ENCODE results near the gene SAMM50.
A peak's percentile ranks its signal among the peaks of the same experiment; 100 is the strongest.

Gene SAMM50

DNA sequence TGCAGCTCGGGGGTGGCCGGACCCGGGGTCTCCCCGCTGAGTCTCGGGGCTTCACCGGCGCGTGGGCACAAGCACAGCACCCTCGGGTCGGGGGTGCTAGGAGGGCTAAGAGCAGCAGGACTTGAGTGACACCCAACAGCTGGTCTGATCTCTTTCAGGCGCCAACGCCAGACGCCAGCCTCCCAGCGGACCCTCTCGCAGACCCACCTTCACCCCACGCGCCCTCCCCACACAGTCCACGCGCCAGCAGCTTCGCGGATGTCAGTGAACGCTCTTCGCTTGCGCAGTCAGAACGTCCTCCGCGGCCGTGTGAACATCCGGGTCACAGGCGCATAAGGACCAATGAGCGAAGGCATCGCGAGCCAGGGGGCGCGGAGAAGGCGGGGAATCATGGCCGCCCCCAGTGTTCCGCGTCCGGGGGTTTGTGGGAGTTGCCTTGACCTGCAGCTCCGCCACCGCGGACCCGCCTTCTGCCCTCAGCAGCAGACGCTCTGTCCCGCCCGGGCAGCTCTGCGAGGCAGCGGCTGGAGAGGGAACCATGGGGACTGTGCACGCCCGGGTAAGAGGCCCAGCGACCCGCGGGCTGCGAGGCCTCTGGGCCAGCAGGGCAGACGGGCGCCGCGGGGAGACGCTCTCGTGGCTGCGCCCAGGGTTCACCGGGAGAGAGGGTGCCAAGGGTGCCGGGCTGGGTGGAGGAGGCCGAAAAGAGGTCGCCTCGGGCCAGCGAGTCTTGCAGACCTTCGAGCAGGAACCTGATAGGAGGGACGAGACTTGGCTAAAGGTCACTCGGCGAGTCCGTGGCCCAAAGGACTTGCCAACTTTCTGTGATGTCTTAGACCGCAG, at the start of gene SAMM50:
Gene SAMM50 (plus strand): TSS at position 403 of the 843 bp plus-strand sequence. CDS start 136 bp downstream, at position 539.
- Histone ChIP-seq H3K4me3 (ENCODE audit: low read depth in 1 of 2, low read length in 1 of 2) (peak within 1 kb of the TSS; percentile 59 to 72), H3K27ac (peak within 1 kb of the TSS; percentile 78), H3K27me3 (peaks cover 17% of the 10 kb centered on the region), H3K4me1 (ENCODE audit: control insufficient read depth in 1 of 2, insufficient read depth in 1 of 2, low read depth in 1 of 2, low read length in 1 of 2) (peaks cover 22 to 24% of the 10 kb centered on the region in 2 experiments), H3K36me3 (no peaks in the 10 kb centered on the region), H3K9me3 (no peaks in the 10 kb centered on the region)
- TF ChIP-seq, protein P1, sequence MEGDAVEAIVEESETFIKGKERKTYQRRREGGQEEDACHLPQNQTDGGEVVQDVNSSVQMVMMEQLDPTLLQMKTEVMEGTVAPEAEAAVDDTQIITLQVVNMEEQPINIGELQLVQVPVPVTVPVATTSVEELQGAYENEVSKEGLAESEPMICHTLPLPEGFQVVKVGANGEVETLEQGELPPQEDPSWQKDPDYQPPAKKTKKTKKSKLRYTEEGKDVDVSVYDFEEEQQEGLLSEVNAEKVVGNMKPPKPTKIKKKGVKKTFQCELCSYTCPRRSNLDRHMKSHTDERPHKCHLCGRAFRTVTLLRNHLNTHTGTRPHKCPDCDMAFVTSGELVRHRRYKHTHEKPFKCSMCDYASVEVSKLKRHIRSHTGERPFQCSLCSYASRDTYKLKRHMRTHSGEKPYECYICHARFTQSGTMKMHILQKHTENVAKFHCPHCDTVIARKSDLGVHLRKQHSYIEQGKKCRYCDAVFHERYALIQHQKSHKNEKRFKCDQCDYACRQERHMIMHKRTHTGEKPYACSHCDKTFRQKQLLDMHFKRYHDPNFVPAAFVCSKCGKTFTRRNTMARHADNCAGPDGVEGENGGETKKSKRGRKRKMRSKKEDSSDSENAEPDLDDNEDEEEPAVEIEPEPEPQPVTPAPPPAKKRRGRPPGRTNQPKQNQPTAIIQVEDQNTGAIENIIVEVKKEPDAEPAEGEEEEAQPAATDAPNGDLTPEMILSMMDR (IDR thresholded peaks at IDR 0.05): no peak

DNA sequence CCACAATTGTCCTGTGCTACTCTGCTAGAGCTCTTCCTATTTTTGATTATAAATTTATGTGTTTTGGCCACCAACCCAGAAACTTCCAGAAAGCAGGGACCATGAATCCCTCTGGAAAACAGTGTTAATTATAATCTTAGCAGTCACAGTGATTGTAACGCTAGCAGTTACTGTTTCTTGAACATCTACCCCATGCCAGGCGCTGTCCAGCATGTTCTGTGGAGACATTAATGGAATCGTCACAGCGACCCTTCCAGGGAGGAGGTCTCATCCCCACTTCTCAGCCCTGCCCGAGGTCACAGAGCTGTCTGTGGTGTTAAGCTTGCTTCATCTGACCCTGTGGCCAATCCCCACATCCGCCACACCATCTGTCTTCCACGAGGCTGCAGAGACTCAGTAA, 49.6 kb upstream of the SAMM50 start:
- Histone ChIP-seq H3K4me1 (ENCODE audit: control insufficient read depth in 1 of 2, insufficient read depth in 1 of 2, low read depth in 1 of 2, low read length in 1 of 2) (no peaks in the 10 kb centered on the region), H3K27me3 (peaks cover 10% of the 10 kb centered on the region), H3K9me3 (no peaks in the 10 kb centered on the region), H3K36me3 (no peaks in the 10 kb centered on the region), H3K27ac (no peak overlapping the region), H3K4me3 (ENCODE audit: low read depth in 1 of 2, low read length in 1 of 2) (no peak overlapping the region)
- TF ChIP-seq, protein P1 (IDR thresholded peaks at IDR 0.05): no peak

DNA sequence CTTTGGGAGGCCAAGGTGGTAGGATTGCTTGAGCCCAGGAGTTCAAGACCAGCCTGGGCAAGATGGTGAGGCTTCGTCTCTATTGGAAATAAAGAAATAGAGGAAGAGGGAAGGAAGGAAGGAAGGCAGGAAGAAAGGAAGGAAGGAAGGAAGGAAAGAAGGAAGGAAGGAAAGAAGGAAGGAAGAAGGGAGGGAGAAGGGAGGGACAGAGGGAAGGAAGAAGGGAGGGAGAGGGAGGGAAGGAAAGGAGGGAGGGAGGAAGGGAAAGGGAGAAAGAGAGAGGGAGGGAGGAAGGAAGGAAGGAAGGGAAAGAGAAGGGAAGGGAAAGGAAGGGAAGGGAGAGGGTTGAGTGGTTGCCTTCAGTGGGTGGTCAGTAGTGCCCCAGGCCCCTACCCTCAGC, 45.5 kb upstream of the SAMM50 start:
- H3K4me3 ChIP-seq (ENCODE audit: low read depth in 1 of 2, low read length in 1 of 2): no peak overlapping the region
- no peaks in the 10 kb centered on the region for H3K9me3 ChIP-seq
- H3K27me3 ChIP-seq: peaks cover 19% of the 10 kb centered on the region
- H3K36me3 ChIP-seq: no peaks in the 10 kb centered on the region
- no peaks in the 10 kb centered on the region for H3K4me1 ChIP-seq (ENCODE audit: control insufficient read depth in 1 of 2, insufficient read depth in 1 of 2, low read depth in 1 of 2, low read length in 1 of 2)
- TF ChIP-seq, protein P1 (IDR thresholded peaks at IDR 0.05): no peak
- H3K27ac ChIP-seq: no peak overlapping the region

- Histone ChIP-seq H3K4me1 (ENCODE audit: control insufficient read depth in 1 of 2, insufficient read depth in 1 of 2, low read depth in 1 of 2, low read length in 1 of 2) (no peaks in the 10 kb centered on the region), H3K36me3 (no peaks in the 10 kb centered on the region), H3K4me3 (ENCODE audit: low read depth in 1 of 2, low read length in 1 of 2) (no peak overlapping the region), H3K9me3 (no peaks in the 10 kb centered on the region), H3K27ac (no peak overlapping the region), H3K27me3 (peaks cover 23% of the 10 kb centered on the region)
- TF ChIP-seq, protein P1 (IDR thresholded peaks at IDR 0.05): no peak
Observed at GRCh38 chr22:43910178-43910695, 45.0 kb upstream of the SAMM50 start.

DNA sequence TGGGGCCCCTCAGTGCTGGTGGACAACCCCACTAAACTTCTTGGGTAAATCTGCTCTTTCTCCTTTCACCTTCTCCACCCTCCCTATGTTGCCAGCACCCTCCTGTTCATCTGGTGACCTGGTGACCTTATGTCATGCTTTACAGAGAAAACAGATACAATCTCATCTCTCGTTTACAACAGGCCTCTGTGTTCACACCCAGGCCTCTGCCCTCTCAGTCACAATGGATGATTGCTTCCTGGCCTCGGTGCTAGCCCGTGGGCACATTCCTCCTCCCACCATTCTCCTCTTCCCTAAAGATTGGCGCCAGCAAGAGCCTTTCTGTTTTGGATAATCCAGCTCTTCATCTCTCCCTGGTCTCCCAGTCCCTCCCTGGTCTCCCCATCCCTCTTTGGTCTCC, 43.9 kb upstream of the SAMM50 start:
- TF ChIP-seq, protein P1 (IDR thresholded peaks at IDR 0.05): no peak
- H3K36me3 ChIP-seq: no peaks in the 10 kb centered on the region
- H3K27me3 ChIP-seq: peaks cover 23% of the 10 kb centered on the region
- no peaks in the 10 kb centered on the region for H3K4me1 ChIP-seq (ENCODE audit: control insufficient read depth in 1 of 2, insufficient read depth in 1 of 2, low read depth in 1 of 2, low read length in 1 of 2)
- H3K27ac ChIP-seq: no peak overlapping the region
- H3K9me3 ChIP-seq: no peaks in the 10 kb centered on the region
- H3K4me3 ChIP-seq (ENCODE audit: low read depth in 1 of 2, low read length in 1 of 2): no peak overlapping the region

All from neutrophil (primary cell).